Iris pigment epithelial cell (primary cell): ENCODE measurements around the gene SH2D3C.

Source experiments
- DNase-seq: peaks from one replicate; pipeline ENCODE4 v3.0.0-alpha.2; 2011; ENCODE audit warnings: low read depth

The SH2D3C gene

GRCh38 chr9:127778280-127779135, at the start of gene SH2D3C:
TSS of gene SH2D3C (minus strand) at chr9:127778666. CDS start at chr9:127778627, 39 bp downstream.
- no peak for DNase-seq

GRCh38 chr9:127826253-127826913, 47.9 kb upstream of the SH2D3C start:
- no peak for DNase-seq

- DNase-seq, result no peak
Measured at GRCh38 chr9:127825319-127826051, 47.0 kb upstream of the SH2D3C start.

GRCh38 chr9:127822108-127822507, 43.6 kb upstream of the SH2D3C start:
- no peak for DNase-seq

- no peak for DNase-seq
Measured at GRCh38 chr9:127818574-127818973, 40.1 kb upstream of the SH2D3C start.

- no peak for DNase-seq
Measured at GRCh38 chr9:127817881-127818434, 39.5 kb upstream of the SH2D3C start.

GRCh38 chr9:127816728-127817127, 38.3 kb upstream of the SH2D3C start:
- no peak for DNase-seq

- no peak for DNase-seq
Measured at GRCh38 chr9:127816362-127816725, 37.9 kb upstream of the SH2D3C start.

GRCh38 chr9:127815512-127816361, 37.3 kb upstream of the SH2D3C start:
- no peak for DNase-seq

GRCh38 chr9:127814619-127815511, 36.4 kb upstream of the SH2D3C start:
- DNase-seq, result no peak

GRCh38 chr9:127813686-127814226, 35.3 kb upstream of the SH2D3C start:
- DNase-seq, result no peak

GRCh38 chr9:127812936-127813675, 34.6 kb upstream of the SH2D3C start:
- DNase-seq, result no peak

GRCh38 chr9:127812011-127812410, 33.5 kb upstream of the SH2D3C start:
- no peak for DNase-seq

- DNase-seq, result no peak
Measured at GRCh38 chr9:127810378-127811187, 32.1 kb upstream of the SH2D3C start.

GRCh38 chr9:127809540-127810377, 31.3 kb upstream of the SH2D3C start:
- DNase-seq, result peak; percentile 33

GRCh38 chr9:127809002-127809539, 30.6 kb upstream of the SH2D3C start:
- DNase-seq, result no peak

GRCh38 chr9:127808347-127809001, 30.0 kb upstream of the SH2D3C start:
- no peak for DNase-seq
